PFSK-1 (cell line): Measurements from ENCODE around the gene MYL7.

ENCODE experiments used
- FOXP2 ChIP-seq: optimal IDR thresholded peaks from 2 replicates; pipeline ENCODE3; 2011; ENCODE audit warnings: borderline replicate concordance, control low read depth, inconsistent platforms; ENCODE audit not compliant: insufficient read depth; ENCODE audit errors: extremely low read length, extremely low read depth
- POLR2AphosphoS5 ChIP-seq: IDR thresholded peaks from 2 replicates; pipeline ENCODE4 v1.6.1; 2012; ENCODE audit warnings: low read depth, mild to moderate bottlenecking, control low read depth, low read length, moderate library complexity
- REST ChIP-seq, 2 experiments: IDR thresholded peaks; 2 replicates each; pipeline versions ENCODE4 v1.6.1 to v1.8.0; 2011 to 2012; ENCODE audit warnings: low read depth in 2 of 2, low read length in 2 of 2, control low read depth in 1 of 2, inconsistent platforms in 1 of 2, mild to moderate bottlenecking in 1 of 2, moderate library complexity in 1 of 2; ENCODE audit not compliant: insufficient read depth in 1 of 2
- SIN3A ChIP-seq: IDR thresholded peaks from 2 replicates; pipeline ENCODE4 v1.6.1; 2012; ENCODE audit warnings: mild to moderate bottlenecking, low read length, moderate library complexity, borderline replicate concordance; ENCODE audit not compliant: insufficient read depth
- TAF1 ChIP-seq: IDR thresholded peaks from 2 replicates; pipeline ENCODE4 v1.6.1; 2012; ENCODE audit warnings: low read length, control low read depth, borderline replicate concordance; ENCODE audit not compliant: insufficient read depth

DNA sequence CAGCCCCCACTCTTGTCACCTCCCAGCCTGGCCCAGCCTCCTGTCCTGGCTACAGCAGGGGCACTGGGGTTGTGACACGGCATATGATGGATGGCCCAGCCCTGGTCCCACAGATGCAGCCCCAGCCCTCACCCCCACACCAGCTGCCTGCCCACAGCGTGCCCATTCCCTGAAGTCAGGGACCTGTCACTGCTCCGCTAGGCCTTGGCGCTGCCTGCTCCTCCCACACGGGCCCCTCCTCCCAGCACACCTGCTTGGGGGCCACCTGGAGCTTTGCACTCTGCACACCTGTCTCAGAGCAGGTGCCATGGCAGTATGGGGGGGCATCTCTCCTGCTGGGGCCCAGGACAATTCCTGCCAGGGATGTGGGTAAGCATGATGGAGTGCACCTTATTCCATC is 44.6 kb upstream of the MYL7 start:
- TF ChIP-seq SIN3A (no peak), POLR2AphosphoS5 (no peak), TAF1 (no peak), REST (IDR thresholded peaks at IDR 0.05; ENCODE audit: insufficient read depth in 1 of 2, low read depth in 2 of 2, low read length in 2 of 2) (no peak), FOXP2 (no peak)
